Raji (cell line): ENCODE results near the gene TWNK.
A peak's percentile ranks its signal among the peaks of the same experiment; 100 is the strongest.

Experiments
- POLR2A ChIP-seq: IDR thresholded peaks from 2 replicates; pipeline ENCODE4 v1.6.1; 2011; ENCODE audit warnings: low read depth, low read length, control low read depth; ENCODE audit not compliant: insufficient read depth

TWNK gene

GRCh38 chr10:100986952-100987684 lies at the start of gene TWNK, which contains the start of gene MRPL43:
TWNK (plus strand) TSS chr10:100987543; CDS start chr10:100988211, 668 bp downstream.
MRPL43 (minus strand) TSS chr10:100987497; CDS start chr10:100987443, 54 bp downstream.
- peak; percentile 84 for TF ChIP-seq POLR2A

- TF ChIP-seq POLR2A = no peak
These were observed 47.5 kb upstream of the TWNK start for GRCh38 chr10:100939763-100940344.

- TF ChIP-seq POLR2A = no peak
These were observed 45.1 kb upstream of the TWNK start for GRCh38 chr10:100942229-100942628.

- TF ChIP-seq POLR2A = no peak
These were observed 43.8 kb upstream of the TWNK start for GRCh38 chr10:100943508-100943907.

- TF ChIP-seq POLR2A = no peak
These were observed 41.6 kb upstream of the TWNK start for GRCh38 chr10:100945754-100946153.

- TF ChIP-seq POLR2A = no peak
These were observed 38.4 kb upstream of the TWNK start for GRCh38 chr10:100948916-100949315.

GRCh38 chr10:100960251-100960650 lies 27.1 kb upstream of the TWNK start:
- no peak for TF ChIP-seq POLR2A

- no peak for TF ChIP-seq POLR2A
These were observed 24.8 kb upstream of the TWNK start for GRCh38 chr10:100962351-100963080.

GRCh38 chr10:100963826-100964225 lies 23.5 kb upstream of the TWNK start:
- TF ChIP-seq POLR2A = no peak

- no peak for TF ChIP-seq POLR2A
These were observed 21.5 kb upstream of the TWNK start for GRCh38 chr10:100965820-100966219.

GRCh38 chr10:100966887-100967286 lies 20.5 kb upstream of the TWNK start:
- TF ChIP-seq POLR2A = no peak

GRCh38 chr10:100967332-100967731 lies 20.0 kb upstream of the TWNK start:
- TF ChIP-seq POLR2A = no peak

GRCh38 chr10:100968062-100968736 lies 19.1 kb upstream of the TWNK start:
- no peak for TF ChIP-seq POLR2A

- no peak for TF ChIP-seq POLR2A
These were observed 18.5 kb upstream of the TWNK start for GRCh38 chr10:100968863-100969186.

GRCh38 chr10:100969187-100970075 lies 17.9 kb upstream of the TWNK start, which contains the start of gene SEMA4G:
SEMA4G (plus strand) TSS chr10:100969504; CDS start chr10:100972913, 3,409 bp downstream.
- TF ChIP-seq POLR2A = no peak
